Measurements from ENCODE around the gene PLET1. TPM values are rescaled to one million over a fixed set of nuclear protein-coding genes. Genes with fewer than 3 reads are reported as not detected.

Gene PLET1
- total RNA-seq, 1 experiment from 2014 or later: not detected

GRCh38 chr11:112281726-112282125, 21.1 kb upstream of the PLET1 start:
- H3K18ac ChIP-seq (ENCODE audit: insufficient read length, low read depth, low read length): no peak overlapping the region
- peaks cover 19% of the 10 kb centered on the region in 2 experiments for H3K4me1 Mint-ChIP-seq

More at GRCh38 chr11:112281726-112282125, 21.1 kb upstream of the PLET1 start:
- Mint-ChIP-seq H3K27ac (no peak overlapping the region), H3K36me3 (ENCODE audit: insufficient read depth in 1 of 3, low read depth in 3 of 3) (no peaks in the 10 kb centered on the region), H3K9me3 (no peaks in the 10 kb centered on the region), H3K27me3 (ENCODE audit: low read depth) (peaks cover 1% of the 10 kb centered on the region), H3K4me3 (no peak overlapping the region)
- H3K56ac ChIP-seq (ENCODE audit: insufficient read length, low read depth, low read length): no peak overlapping the region
- no peaks in the 10 kb centered on the region for H3K4me1 ChIP-seq (ENCODE audit: insufficient read depth, low read length)
- H2AFZ ChIP-seq (ENCODE audit: low read length): no peak overlapping the region
- H2BK20ac ChIP-seq (ENCODE audit: low read depth, low read length, poor library complexity, severe bottlenecking): no peak overlapping the region
- H3K79me2 ChIP-seq (ENCODE audit: insufficient read depth, low read length): no peaks in the 10 kb centered on the region
- H3K4ac ChIP-seq (ENCODE audit: low read depth, low read length): no peak overlapping the region
- no peaks in the 10 kb centered on the region for H3K79me1 ChIP-seq (ENCODE audit: insufficient read depth, low read depth, low read length, poor library complexity, severe bottlenecking)
- peaks cover 5% of the 10 kb centered on the region for H3K23me2 ChIP-seq (ENCODE audit: insufficient read length, low read depth, low read length, poor library complexity, severe bottlenecking)
- H3K14ac ChIP-seq (ENCODE audit: insufficient read depth, low read length): no peak overlapping the region
- H2BK5ac ChIP-seq (ENCODE audit: insufficient read length, low read length): no peak overlapping the region
- DNase-seq: no peak
- H4K20me1 ChIP-seq (ENCODE audit: control insufficient read depth, insufficient read depth, insufficient read length): no peaks in the 10 kb centered on the region
- H2AK5ac ChIP-seq (ENCODE audit: insufficient read length, low read length): no peak overlapping the region
- no peak overlapping the region for H4K5ac ChIP-seq (ENCODE audit: insufficient read length, low read depth, low read length)
- no peak overlapping the region for H2BK15ac ChIP-seq (ENCODE audit: low read depth, low read length)
- no peak overlapping the region for H3K23ac ChIP-seq (ENCODE audit: insufficient read length, low read depth, low read length)
- no peak overlapping the region for H3T11ph ChIP-seq (ENCODE audit: low read length)
- no peak overlapping the region for H2BK12ac ChIP-seq (ENCODE audit: insufficient read length, low read depth, low read length)
- WGBS (ENCODE audit: extremely low coverage, insufficient read length, low lambda C conversion rate): no CpG with 5 or more reads among the region's 4 CpGs
- H3K9ac ChIP-seq (ENCODE audit: extremely low read depth, insufficient read length, low read length): no peak overlapping the region
- H3K4me2 ChIP-seq (ENCODE audit: insufficient read depth, insufficient read length, low read length): no peak overlapping the region
- no peak overlapping the region for H4K8ac ChIP-seq (replicated peaks; ENCODE audit: insufficient read length, low read depth, low read length)
- H3K27me3 ChIP-seq (ENCODE audit: insufficient read depth, low read length): no peaks in the 10 kb centered on the region
- no peak for TF ChIP-seq CTCF (conservative IDR thresholded peaks at IDR 0.05)
- H3K27ac ChIP-seq (ENCODE audit: insufficient read length, low read depth, low read length): no peak overlapping the region
- H4K91ac ChIP-seq (ENCODE audit: insufficient read length, low read depth, low read length): no peak overlapping the region
- H2BK120ac ChIP-seq (ENCODE audit: low read depth, low read length, poor library complexity, severe bottlenecking): no peak overlapping the region
- no peaks in the 10 kb centered on the region for H3K9me3 ChIP-seq (ENCODE audit: control insufficient read depth, low read depth, low read length)
